Middle frontal gyrus (tissue), 1 donor: ENCODE measurements around the gene LENG9.
"Not testable (repeated sequence)": the region's sequence is repeated elsewhere in the genome, so short reads cannot be mapped to it uniquely, and the experiment has no call there.

Source experiments
- DNase-seq: peaks from one replicate; pipeline ENCODE4 v3.0.0-alpha.2; 2015; ENCODE audit warnings: low spot score; ENCODE audit errors: extremely low spot score

The LENG9 gene

GRCh38 chr19:54459282-54460229 lies 4.0 kb downstream of the LENG9 start:
- DNase-seq, result no peak

DNA sequence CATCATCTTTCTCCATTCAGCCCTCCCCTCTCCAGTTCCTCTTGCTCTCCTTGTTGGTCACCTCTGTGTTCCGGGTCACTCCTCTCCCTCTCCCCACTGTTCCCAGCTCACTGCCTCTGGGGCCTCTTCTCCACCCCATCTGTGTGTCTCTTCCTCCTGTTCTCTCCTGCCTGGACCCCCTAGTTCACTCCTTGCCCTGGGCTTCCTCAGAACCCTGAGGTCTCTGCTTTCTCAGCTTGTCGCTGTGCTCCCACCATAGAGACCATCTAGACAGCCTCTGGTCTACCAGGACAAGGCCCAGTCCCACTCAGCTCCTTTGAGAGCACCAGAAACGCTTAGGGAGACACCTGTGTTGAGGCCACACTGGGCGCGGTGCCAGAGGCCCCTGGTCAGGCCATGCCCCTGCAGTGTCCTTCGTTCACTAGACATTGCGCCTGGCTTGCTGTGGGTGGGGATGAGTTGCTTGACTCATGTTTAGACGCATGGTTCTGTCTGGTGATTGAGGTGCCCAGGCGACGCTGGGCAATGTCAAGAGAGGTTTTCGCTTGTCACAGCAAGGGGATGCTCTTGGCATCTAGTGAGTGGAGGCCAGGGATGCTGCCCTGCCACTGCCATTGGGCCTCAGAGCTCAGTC lies 4.8 kb downstream of the LENG9 start:
- DNase-seq, result no peak

GRCh38 chr19:54457773-54458647 lies 5.6 kb downstream of the LENG9 start:
- no peak for DNase-seq

DNA sequence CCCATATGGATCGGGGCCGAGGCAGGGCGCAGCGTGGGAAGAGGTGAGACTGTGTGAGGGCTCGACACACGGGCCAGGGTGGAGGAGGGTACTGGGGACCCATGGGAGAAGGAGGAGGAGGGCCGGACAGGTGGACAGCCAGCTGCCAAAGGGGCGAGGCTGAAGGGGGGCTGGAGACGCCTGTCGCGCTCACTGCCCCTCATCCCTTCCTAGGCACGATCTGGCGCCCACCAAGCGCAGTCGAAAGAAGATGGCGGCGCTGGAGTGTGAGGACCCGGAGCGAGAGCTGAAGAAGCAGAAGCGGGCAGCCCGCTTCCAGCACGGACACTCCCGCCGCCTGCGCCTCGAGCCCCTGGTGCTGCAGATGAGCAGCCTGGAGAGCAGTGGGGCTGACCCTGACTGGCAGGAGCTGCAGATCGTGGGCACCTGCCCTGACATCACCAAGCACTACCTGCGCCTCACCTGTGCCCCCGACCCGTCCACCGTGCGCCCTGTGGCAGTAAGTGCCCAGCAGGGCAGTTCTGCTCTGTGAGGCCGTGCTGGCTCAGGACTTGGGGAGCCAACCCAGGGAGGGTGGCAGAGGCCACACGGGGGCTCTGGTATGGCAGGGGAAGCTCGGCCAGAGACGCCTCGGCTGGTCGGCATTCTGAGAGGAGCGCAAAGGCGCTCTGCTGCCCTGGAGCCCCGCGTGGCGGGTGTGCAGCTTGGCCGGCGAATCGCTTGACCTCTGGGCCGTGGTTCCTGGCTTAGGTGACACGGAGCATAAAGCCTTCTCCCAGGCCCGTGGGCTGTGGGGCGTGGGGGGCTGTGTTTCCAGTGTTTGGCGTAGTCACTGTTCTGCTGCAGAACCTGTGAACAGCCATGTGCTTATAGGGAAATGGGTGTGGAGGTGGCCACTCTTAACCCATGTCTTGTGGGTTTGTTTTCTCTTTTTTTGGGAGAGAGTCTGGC lies 6.9 kb downstream of the LENG9 start:
- DNase-seq, result no peak

DNA sequence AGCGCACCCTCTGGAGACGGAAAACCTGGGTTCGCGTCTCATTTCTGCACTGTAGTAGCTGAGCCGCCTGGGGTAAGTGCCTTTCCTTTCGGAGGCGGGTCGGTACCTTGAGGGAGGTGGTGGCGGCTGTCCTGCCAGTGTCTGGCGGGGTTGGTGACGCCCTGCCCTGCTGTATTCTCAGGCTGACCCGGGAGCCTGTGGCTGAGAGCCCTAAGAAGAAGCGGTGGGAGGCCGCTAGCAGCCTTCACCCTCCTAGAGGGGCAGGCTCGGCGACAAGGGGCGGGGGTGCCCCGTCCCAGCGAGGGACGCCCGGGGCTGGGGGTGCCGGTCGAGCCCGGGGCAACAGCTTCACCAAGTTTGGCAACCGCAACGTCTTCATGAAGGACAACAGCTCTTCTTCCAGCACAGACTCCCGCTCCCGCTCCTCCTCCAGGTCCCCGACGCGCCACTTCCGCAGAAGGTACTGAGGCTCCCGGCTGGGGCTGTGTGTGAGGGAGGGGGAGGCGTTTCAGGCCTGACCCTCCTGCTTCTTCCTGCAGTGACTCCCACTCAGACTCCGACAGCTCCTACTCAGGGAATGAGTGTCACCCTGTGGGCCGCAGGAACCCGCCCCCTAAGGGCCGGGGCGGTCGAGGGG lies 7.7 kb downstream of the LENG9 start:
- no peak for DNase-seq

- DNase-seq, result no peak
Measured at GRCh38 chr19:54454781-54455675, 8.6 kb downstream of the LENG9 start.

DNA sequence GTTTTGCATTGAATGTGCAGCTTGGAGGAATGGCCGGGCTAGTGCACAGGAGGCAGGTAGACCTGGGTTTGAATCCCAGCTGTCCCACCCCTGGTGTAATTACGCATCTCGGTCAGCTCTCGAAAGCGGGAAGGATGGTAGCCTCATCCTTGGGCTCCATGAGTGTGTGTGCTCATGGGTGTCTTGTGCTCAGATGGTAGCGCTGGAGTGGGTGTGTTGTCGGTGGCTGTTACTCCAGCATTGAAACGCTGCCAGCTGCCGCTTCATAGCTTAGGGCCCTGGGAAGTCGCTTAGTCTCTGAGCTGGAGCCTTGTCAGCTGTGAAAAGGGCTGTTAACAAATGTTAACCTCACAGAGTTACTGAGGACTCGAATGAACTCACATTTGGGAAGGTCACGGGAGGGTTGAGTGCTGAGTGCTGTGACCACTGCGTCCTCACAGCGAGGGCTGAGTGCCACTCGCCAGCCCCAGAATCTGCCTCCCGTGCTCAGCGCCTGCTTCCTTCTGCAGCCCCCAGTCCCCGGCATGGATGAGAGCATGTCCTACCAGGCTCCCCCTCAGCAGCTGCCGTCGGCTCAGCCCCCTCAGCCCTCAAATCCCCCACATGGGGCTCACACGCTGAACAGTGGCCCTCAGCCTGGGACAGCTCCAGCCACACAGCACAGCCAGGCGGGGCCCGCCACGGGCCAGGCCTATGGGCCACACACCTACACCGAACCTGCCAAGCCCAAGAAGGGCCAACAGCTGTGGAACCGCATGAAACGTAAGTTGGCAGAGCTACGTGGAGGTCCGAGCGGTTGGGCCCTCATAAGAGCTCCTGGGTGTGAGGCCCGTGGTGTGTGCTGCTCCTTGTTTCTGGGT lies 9.4 kb downstream of the LENG9 start:
- no peak for DNase-seq

- DNase-seq, result no peak
Measured at GRCh38 chr19:54452626-54453025, 11.0 kb downstream of the LENG9 start.

GRCh38 chr19:54451997-54452396 lies 11.6 kb downstream of the LENG9 start:
- no peak for DNase-seq

GRCh38 chr19:54451331-54451871 lies 12.2 kb downstream of the LENG9 start:
- no peak for DNase-seq

- DNase-seq, result no peak
Measured at GRCh38 chr19:54449701-54450069, 13.9 kb downstream of the LENG9 start.

GRCh38 chr19:54448774-54449700 lies 14.5 kb downstream of the LENG9 start, which contains the start of gene LENG8:
Gene LENG8, plus strand, starts transcription at chr19:54449199. Its CDS starts 2,146 bp downstream, at chr19:54451345.
- peak; percentile 99 for DNase-seq

DNA sequence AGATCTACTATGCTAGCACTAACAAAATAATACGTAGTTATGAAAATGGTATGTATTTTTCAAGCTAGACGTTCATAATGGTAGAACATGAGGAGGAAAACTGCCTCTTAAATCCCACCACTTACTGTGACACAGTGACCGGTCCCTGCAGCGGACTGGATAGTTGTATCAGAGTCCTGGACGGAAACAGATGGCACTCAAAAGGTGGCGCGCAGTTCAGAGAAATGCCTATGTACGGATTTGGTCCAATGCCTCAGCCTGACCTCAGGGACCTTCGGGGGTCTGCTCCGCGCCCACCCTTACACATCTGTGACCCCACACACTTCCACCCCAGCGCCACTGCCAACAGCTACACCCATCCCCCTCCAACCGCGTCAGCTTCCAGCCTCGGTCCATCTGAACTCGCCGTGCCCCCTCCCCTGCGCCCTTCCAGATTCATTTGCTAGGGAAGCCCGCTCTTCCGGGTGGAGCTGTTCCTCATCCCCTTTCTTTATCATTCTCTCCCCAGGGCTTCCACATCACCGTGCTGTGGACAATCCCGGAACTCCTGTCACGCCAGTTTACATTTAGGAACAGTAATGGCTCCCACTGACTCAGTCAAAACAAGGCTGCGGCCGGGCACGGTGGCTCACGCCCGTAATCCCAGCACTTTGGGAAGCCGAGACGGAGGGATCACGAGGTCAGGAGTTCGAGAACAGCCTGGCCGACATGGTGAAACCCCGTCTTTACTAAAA lies 15.4 kb downstream of the LENG9 start:
- no peak for DNase-seq

- not testable (repeated sequence) for DNase-seq
Measured at GRCh38 chr19:54446349-54446748, 17.2 kb downstream of the LENG9 start.

DNA sequence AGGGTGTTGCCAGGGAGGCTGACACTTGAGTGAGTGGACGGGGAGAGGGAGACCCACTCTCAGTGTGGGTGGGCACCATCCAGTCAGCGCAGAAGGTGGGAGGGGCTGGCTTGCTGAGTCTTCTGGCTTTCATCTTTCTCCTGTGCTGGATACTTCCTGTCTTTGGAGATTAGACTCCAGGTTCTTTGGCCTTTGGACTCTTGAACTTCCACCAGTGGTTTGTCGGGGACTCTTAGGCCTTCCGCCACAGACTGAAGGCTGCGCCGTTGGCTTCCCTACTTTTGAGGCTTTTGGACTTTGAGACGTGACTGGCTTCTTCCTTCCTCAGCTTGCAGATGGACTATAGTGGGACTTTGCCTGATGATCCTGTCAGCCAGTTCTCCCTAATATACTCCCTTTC lies 18.8 kb downstream of the LENG9 start:
- no peak for DNase-seq

DNA sequence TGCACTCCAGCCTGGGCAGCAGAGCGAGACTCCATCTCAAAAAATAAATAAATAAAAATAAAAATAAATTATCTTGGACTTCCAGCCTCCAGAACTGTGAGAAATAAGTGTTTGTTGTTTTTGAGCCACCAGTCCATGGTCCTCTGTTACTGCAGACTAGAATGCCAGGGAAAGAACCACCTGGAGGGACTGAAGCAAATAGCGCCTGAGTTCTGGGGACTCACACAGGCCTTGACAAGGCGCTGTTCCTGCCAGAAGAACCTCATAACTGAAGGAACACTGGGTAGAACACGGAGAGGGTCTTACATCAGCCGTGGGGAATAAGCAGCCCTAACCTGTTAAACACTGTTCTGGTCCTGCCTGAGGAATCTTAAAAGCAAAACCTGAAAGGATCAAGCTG lies 22.9 kb downstream of the LENG9 start:
- DNase-seq, result no peak
